Daoy (cell line): Measurements from ENCODE around the gene MAD1L1. TPM values are rescaled to one million over a fixed set of nuclear protein-coding genes. Genes with fewer than 3 reads are reported as not detected.
"Not testable (repeated sequence)": the region's sequence is repeated elsewhere in the genome, so short reads cannot be mapped to it uniquely, and the experiment has no call there.

Experiments used
- DNase-seq: peaks from one replicate; pipeline ENCODE4 v3.0.0-alpha.2; 2015; ENCODE audit warnings: low read depth
- total RNA-seq: library from RNA; depleted of rRNA; stranded (reverse); fragments of >200 nt; shearing (Covaris generic); gene quantifications from 2 replicates; pipeline ENCODE4 v1.2.3, GENCODE V29; 2014

MAD1L1 gene
- total RNA-seq, 1 experiment from 2014 or later, result 103 TPM

- no peak for DNase-seq
These were observed 243.5 kb downstream of the MAD1L1 start for GRCh38 chr7:1989049-1989860.

GRCh38 chr7:1988533-1988930 lies 244.2 kb downstream of the MAD1L1 start:
- DNase-seq, result no peak

GRCh38 chr7:1987591-1988532 lies 244.9 kb downstream of the MAD1L1 start:
- no peak for DNase-seq

GRCh38 chr7:1987084-1987535 lies 245.6 kb downstream of the MAD1L1 start:
- DNase-seq, result no peak

- DNase-seq, result no peak
These were observed 246.2 kb downstream of the MAD1L1 start for GRCh38 chr7:1986366-1987083.

GRCh38 chr7:1985936-1986335 lies 246.8 kb downstream of the MAD1L1 start:
- DNase-seq, result no peak

- DNase-seq, result no peak
These were observed 247.7 kb downstream of the MAD1L1 start for GRCh38 chr7:1985042-1985441.

GRCh38 chr7:1981878-1982230 lies 250.9 kb downstream of the MAD1L1 start:
- DNase-seq, result no peak

GRCh38 chr7:1981201-1981877 lies 251.4 kb downstream of the MAD1L1 start:
- no peak for DNase-seq

- no peak for DNase-seq
These were observed 252.9 kb downstream of the MAD1L1 start for GRCh38 chr7:1979591-1980560.

- DNase-seq, result no peak
These were observed 253.8 kb downstream of the MAD1L1 start for GRCh38 chr7:1978656-1979590.

- DNase-seq, result no peak
These were observed 254.8 kb downstream of the MAD1L1 start for GRCh38 chr7:1977876-1978441.

- DNase-seq, result no peak
These were observed 255.5 kb downstream of the MAD1L1 start for GRCh38 chr7:1977059-1977875.

- not testable (repeated sequence) for DNase-seq
These were observed 256.2 kb downstream of the MAD1L1 start for GRCh38 chr7:1976521-1976920.

- no peak for DNase-seq
These were observed 257.2 kb downstream of the MAD1L1 start for GRCh38 chr7:1975581-1975980.

GRCh38 chr7:1975179-1975578 lies 257.6 kb downstream of the MAD1L1 start:
- DNase-seq, result no peak

GRCh38 chr7:1974290-1975101 lies 258.2 kb downstream of the MAD1L1 start:
- no peak for DNase-seq
